Mesendoderm (in vitro differentiated cells): ENCODE results near the gene SRPK2. TPM values are rescaled to one million over a fixed set of nuclear protein-coding genes. Genes with fewer than 3 reads are reported as not detected.
"Not testable (repeated sequence)": the region's sequence is repeated elsewhere in the genome, so short reads cannot be mapped to it uniquely, and the experiment has no call there.

Experiments used
- DNase-seq: peaks from one replicate; pipeline ENCODE4 v3.0.0; 2013
- H2AK5ac ChIP-seq: 2 replicates; pipeline ENCODE4 v1.6.1; 2013; ENCODE audit warnings: low read length, inconsistent platforms
- H2BK120ac ChIP-seq: 2 replicates; pipeline ENCODE4 v1.6.1; 2013; ENCODE audit warnings: low read depth, mild to moderate bottlenecking, low read length, moderate library complexity, mixed read lengths
- H2BK15ac ChIP-seq: replicated peaks from 2 replicates; pipeline ENCODE4 v1.6.1; 2013; ENCODE audit warnings: low read depth, mild to moderate bottlenecking, moderate library complexity
- H2BK5ac ChIP-seq: 2 replicates; pipeline ENCODE4 v1.6.1; 2013; ENCODE audit warnings: low read length, inconsistent platforms
- H3K18ac ChIP-seq: 2 replicates; pipeline ENCODE4 v1.6.1; 2013; ENCODE audit warnings: mild to moderate bottlenecking, low read length, mixed read lengths
- H3K23ac ChIP-seq: one replicate; pipeline ENCODE4 v1.6.1; 2013; ENCODE audit warnings: low read length
- H3K27ac ChIP-seq: 2 replicates; pipeline ENCODE4 v1.5.1; 2013; ENCODE audit warnings: low read depth, mild to moderate bottlenecking, inconsistent platforms, low read length, moderate library complexity
- H3K27me3 ChIP-seq: 2 replicates; pipeline ENCODE4 v1.6.1; 2013; ENCODE audit warnings: low read length, control low read depth, mild to moderate bottlenecking, inconsistent platforms; ENCODE audit not compliant: insufficient read depth, poor library complexity
- H3K36me3 ChIP-seq: 2 replicates; pipeline ENCODE4 v1.6.1; 2013; ENCODE audit warnings: low read length, inconsistent platforms; ENCODE audit not compliant: control insufficient read depth, insufficient read depth
- H3K4ac ChIP-seq: one replicate; pipeline ENCODE4 v1.6.1; 2013; ENCODE audit warnings: low read depth, mild to moderate bottlenecking, low read length, moderate library complexity
- H3K4me1 ChIP-seq: 2 replicates; pipeline ENCODE4 v1.6.1; 2013; ENCODE audit warnings: low read depth, low read length, inconsistent platforms; ENCODE audit not compliant: control insufficient read depth
- H3K4me2 ChIP-seq: 2 replicates; pipeline ENCODE4 v1.6.1; 2013; ENCODE audit warnings: low read length
- H3K4me3 ChIP-seq: 2 replicates; pipeline ENCODE4 v1.5.1; 2013; ENCODE audit warnings: mild to moderate bottlenecking, low read length
- H3K56ac ChIP-seq: one replicate; pipeline ENCODE4 v1.6.1; 2013; ENCODE audit warnings: low read length
- H3K79me1 ChIP-seq: 2 replicates; pipeline ENCODE4 v1.6.1; 2013; ENCODE audit warnings: low read length, inconsistent platforms
- H3K79me2 ChIP-seq: 2 replicates; pipeline ENCODE4 v1.6.1; 2013; ENCODE audit warnings: mild to moderate bottlenecking, low read length; ENCODE audit not compliant: control insufficient read depth, insufficient read depth
- H3K9ac ChIP-seq: 2 replicates; pipeline ENCODE4 v1.6.1; 2013; ENCODE audit warnings: low read length, inconsistent platforms
- H4K5ac ChIP-seq: one replicate; pipeline ENCODE4 v1.6.1; 2013; ENCODE audit warnings: low read length
- H4K8ac ChIP-seq: one replicate; pipeline ENCODE4 v1.6.1; 2013; ENCODE audit warnings: low read depth, mild to moderate bottlenecking, control low read depth, low read length, moderate library complexity
- WGBS: extraction: QIAGEN DNeasy Blood & Tissue Kit; methylation state at CpG from one replicate; pipeline ENCODE4 v1.1.7; 2013; ENCODE audit warnings: low lambda C conversion rate, missing lambda C conversion rate; ENCODE audit not compliant: insufficient coverage; ENCODE audit errors: extremely low coverage; 5-methylcytosine and 5-hydroxymethylcytosine counted together
- polyA plus RNA-seq, 2 experiments: library from polyadenylated mRNA; stranded (reverse); fragments of 200-250 nt; gene quantifications; one replicate each; pipeline ENCODE4 v1.2.3, GENCODE V29; 2013

Gene SRPK2
- 29.8 TPM for polyA plus RNA-seq (2013, experiment 1 of 2)
- 30.6 TPM for polyA plus RNA-seq (2013, experiment 2 of 2)

DNA sequence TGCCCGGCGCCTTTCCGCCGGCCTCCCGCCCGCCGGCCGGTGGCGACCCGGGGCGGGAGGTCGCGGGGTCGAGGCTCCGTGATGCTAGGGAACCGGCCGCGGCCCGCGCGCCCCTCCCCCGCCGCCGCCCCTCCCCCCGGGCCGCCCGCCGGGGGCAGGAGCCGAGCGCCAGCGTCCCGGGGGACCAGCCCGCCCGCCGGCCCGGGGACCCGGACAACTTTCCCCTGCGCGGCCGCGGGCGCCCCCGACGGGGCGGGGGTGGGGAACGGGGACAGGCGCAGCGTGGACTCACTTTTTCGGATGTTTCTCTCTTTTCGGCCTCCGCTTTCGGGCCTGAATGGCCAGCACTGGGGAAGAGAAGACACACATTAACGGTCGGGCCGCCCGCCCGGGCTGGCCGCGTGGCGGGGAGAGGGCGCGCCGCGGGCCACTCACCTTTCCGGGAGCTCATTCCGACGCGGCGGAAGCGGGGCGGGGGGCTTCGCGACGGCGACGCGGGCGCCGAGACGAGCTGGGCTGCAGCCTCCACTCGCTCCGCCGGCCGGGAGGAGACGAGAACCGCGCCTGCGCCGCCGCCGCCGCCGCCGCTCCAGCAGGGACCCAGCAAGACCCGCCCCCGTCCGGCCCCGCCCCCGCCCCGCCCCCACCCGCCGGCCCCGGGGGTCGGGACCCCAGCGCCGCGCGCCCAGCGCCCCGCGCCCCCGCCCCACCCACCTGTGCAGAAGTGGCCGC lies at the start of gene SRPK2:
TSS of gene SRPK2 (minus strand) at position 566 of the 732 bp plus-strand sequence.
- WGBS, result no CpG with 5 or more reads among the region's 113 CpGs
- Histone ChIP-seq H4K8ac (peak within 1 kb of the TSS; percentile 57), H3K27ac (peak within 1 kb of the TSS; percentile 92)

DNA sequence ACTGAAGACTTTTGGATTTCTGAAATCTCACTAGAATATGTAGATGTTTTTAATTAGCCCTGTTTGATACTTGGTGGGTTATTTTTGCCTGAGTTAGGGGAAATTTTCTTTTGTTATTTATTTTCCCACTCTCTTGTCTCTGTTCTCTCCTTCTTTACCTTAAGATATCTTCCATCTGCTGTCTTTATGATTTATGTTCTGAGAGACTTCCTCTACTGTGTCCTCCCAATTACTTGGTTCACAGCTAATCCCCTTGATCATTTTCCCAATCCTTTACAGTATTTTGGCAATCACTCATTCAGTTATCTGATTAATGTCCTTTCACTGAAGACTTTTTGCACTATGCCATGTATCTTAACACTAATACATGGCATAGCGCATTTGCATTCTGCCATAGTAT lies 49.5 kb upstream of the SRPK2 start:
- Histone ChIP-seq H3K4ac (no peak overlapping the region), H3K9ac (no peak overlapping the region), H2BK5ac (no peak overlapping the region), H2AK5ac (no peak overlapping the region), H4K5ac (no peak overlapping the region), H3K79me2 (no peaks in the 10 kb centered on the region), H3K23ac (no peak overlapping the region), H3K27ac (no peak overlapping the region), H2BK15ac (no peak overlapping the region), H3K4me3 (no peak overlapping the region), H4K8ac (no peak overlapping the region), H3K79me1 (no peaks in the 10 kb centered on the region), H3K4me1 (no peaks in the 10 kb centered on the region), H3K4me2 (no peak overlapping the region), H3K56ac (no peak overlapping the region), H3K18ac (no peak overlapping the region), H2BK120ac (no peak overlapping the region), H3K27me3 (no peaks in the 10 kb centered on the region), H3K36me3 (no peaks in the 10 kb centered on the region)
- no peak for DNase-seq
- no CpG with 5 or more reads among the region's 1 CpG for WGBS

More for the DNA sequence above, at the start of gene SRPK2:
- peaks cover 11% of the 10 kb centered on the region for H3K79me2 ChIP-seq
- H3K56ac ChIP-seq, result peak within 1 kb of the TSS; percentile 91
- DNase-seq, result peak; percentile 85
- peak within 1 kb of the TSS; percentile 94 for H3K4ac ChIP-seq
- peak within 1 kb of the TSS; percentile 84 for H3K4me3 ChIP-seq
- H3K27me3 ChIP-seq, result no peaks in the 10 kb centered on the region
- H2BK5ac ChIP-seq, result no peak within 1 kb of the TSS
- H3K36me3 ChIP-seq, result no peaks in the 10 kb centered on the region
- no peak within 1 kb of the TSS for H2BK15ac ChIP-seq
- H2AK5ac ChIP-seq, result no peak within 1 kb of the TSS
- H3K4me1 ChIP-seq, result no peaks in the 10 kb centered on the region
- peak within 1 kb of the TSS; percentile 99 for H3K18ac ChIP-seq
- H4K5ac ChIP-seq, result no peak within 1 kb of the TSS
- peak within 1 kb of the TSS; percentile 75 for H2BK120ac ChIP-seq
- H3K9ac ChIP-seq, result peak within 1 kb of the TSS; percentile 90
- peak within 1 kb of the TSS; percentile 59 for H3K4me2 ChIP-seq
- H3K23ac ChIP-seq, result peak within 1 kb of the TSS; percentile 24
- no peaks in the 10 kb centered on the region for H3K79me1 ChIP-seq

GRCh38 chr7:105437356-105437755 lies 48.6 kb upstream of the SRPK2 start:
- H2AK5ac ChIP-seq, H4K5ac ChIP-seq, H3K79me2 ChIP-seq, H3K9ac ChIP-seq, H3K4me2 ChIP-seq, H3K56ac ChIP-seq, DNase-seq, H3K36me3 ChIP-seq, H3K27ac ChIP-seq, H3K23ac ChIP-seq, H3K27me3 ChIP-seq, H3K18ac ChIP-seq, H3K4me3 ChIP-seq, H3K79me1 ChIP-seq, H2BK120ac ChIP-seq, H2BK5ac ChIP-seq, H3K4ac ChIP-seq, H4K8ac ChIP-seq, H3K4me1 ChIP-seq, H2BK15ac ChIP-seq: not testable (repeated sequence)
- no CpG with 5 or more reads among the region's 6 CpGs for WGBS

DNA sequence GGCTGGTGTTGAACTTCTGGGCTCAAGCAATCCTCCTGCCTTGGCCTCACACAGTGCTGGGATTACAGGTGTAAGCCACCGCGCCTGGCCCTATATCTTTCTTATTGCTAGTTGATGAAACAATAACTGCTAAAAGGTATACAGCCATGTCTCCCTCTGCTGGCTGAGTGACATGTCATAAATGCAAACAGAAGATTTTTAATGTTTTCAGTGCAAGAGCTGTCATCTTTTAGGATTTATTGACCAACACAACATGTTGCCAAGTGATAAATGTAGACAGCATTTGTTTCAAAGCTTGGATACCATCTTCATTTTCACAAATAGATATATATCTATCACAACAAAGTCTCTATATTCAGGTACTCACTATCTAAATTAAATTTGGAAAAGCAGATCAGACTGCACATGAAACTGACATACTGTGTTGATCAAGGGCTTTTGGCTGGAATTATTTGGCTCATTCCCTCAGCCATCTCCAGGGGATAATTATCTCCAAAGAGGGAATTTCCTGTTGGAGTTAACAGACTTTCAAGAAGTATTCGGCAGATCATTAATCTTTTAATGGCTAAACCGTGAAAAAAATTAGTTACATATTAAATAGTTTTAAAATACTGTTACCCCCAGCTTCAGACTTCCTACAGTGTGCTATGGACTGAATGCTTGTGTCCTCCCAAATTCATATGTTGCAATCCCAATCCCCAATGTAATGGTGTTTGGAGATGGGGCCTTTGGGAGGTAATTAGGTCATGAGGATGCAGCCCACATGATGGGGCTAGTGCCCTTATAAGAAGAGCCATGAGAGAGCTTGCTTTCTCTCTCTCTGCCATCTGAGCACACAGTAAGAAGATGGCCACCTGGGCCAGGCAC lies 41.3 kb upstream of the SRPK2 start:
- Histone ChIP-seq H3K18ac (no peak overlapping the region), H3K56ac (no peak overlapping the region), H3K9ac (no peak overlapping the region), H3K27ac (no peak overlapping the region), H3K79me2 (no peaks in the 10 kb centered on the region), H3K36me3 (no peaks in the 10 kb centered on the region), H2BK5ac (no peak overlapping the region), H3K79me1 (no peaks in the 10 kb centered on the region), H2BK120ac (no peak overlapping the region), H3K4me1 (no peaks in the 10 kb centered on the region), H4K8ac (no peak overlapping the region), H2AK5ac (no peak overlapping the region), H4K5ac (no peak overlapping the region), H2BK15ac (no peak overlapping the region), H3K4me2 (no peak overlapping the region), H3K23ac (no peak overlapping the region), H3K4ac (no peak overlapping the region), H3K4me3 (no peak overlapping the region), H3K27me3 (no peaks in the 10 kb centered on the region)
- no CpG with 5 or more reads among the region's 4 CpGs for WGBS
- DNase-seq, result peak; percentile 70

- Histone ChIP-seq H3K4me1 (no peaks in the 10 kb centered on the region), H3K79me1 (no peaks in the 10 kb centered on the region), H2AK5ac (no peak overlapping the region), H2BK15ac (no peak overlapping the region), H3K56ac (no peak overlapping the region), H3K4me2 (no peak overlapping the region), H3K27me3 (no peaks in the 10 kb centered on the region), H3K18ac (no peak overlapping the region), H2BK120ac (no peak overlapping the region), H4K5ac (no peak overlapping the region), H3K27ac (no peak overlapping the region), H3K79me2 (no peaks in the 10 kb centered on the region), H3K9ac (no peak overlapping the region), H3K4me3 (no peak overlapping the region), H4K8ac (no peak overlapping the region), H3K23ac (no peak overlapping the region), H3K4ac (no peak overlapping the region), H3K36me3 (no peaks in the 10 kb centered on the region), H2BK5ac (no peak overlapping the region)
- no peak for DNase-seq
- no CpG with 5 or more reads among the region's 2 CpGs for WGBS
These were observed 38.0 kb upstream of the SRPK2 start for GRCh38 chr7:105426606-105427146.
